Kidney (tissue), 22 donors: ENCODE results near the gene PPA1. TPM values are rescaled to one million over a fixed set of nuclear protein-coding genes. Genes with fewer than 3 reads are reported as not detected.

Experiments
- DNase-seq, 5 donors: peaks; one replicate each; pipeline ENCODE4 v3.0.0-alpha.2; 2013 to 2020
- FAIRE-seq: peaks from 2 replicates; lab custom pipeline; 2012; peaks lifted over from hg19 to GRCh38; lab: Jason Lieb, UNC
- H3K27ac ChIP-seq, 2 donors: one replicate each; pipeline ENCODE4 v1.7.0; 2013; ENCODE audit warnings: low read depth in 2 of 2, low read length in 2 of 2, inconsistent platforms in 1 of 2
- H3K27me3 ChIP-seq: one replicate; pipeline ENCODE4 v1.7.1; 2013; ENCODE audit warnings: low read length, inconsistent platforms; ENCODE audit not compliant: control insufficient read depth, insufficient read depth
- H3K36me3 ChIP-seq, 3 donors: one replicate each; pipeline versions ENCODE4 v1.7.0 to v1.7.1; 2013; ENCODE audit warnings: low read length in 3 of 3, control low read depth in 1 of 3, inconsistent platforms in 1 of 3; ENCODE audit not compliant: insufficient read depth in 3 of 3, control insufficient read depth in 2 of 3
- H3K4me1 ChIP-seq, 3 donors: one replicate each; pipeline versions ENCODE4 v1.7.0 to v1.7.1; 2013; ENCODE audit warnings: low read length in 3 of 3, inconsistent platforms in 1 of 3, low read depth in 1 of 3; ENCODE audit not compliant: control insufficient read depth in 2 of 3, insufficient read depth in 2 of 3
- H3K4me3 ChIP-seq, 3 donors: one replicate each; pipeline versions ENCODE4 v1.7.0 to v1.8.1; 2013; ENCODE audit warnings: low read length in 3 of 3, control low read depth in 1 of 3, inconsistent platforms in 1 of 3
- H3K9ac ChIP-seq, 3 donors: one replicate each; pipeline versions ENCODE4 v1.7.0 to v1.7.1; 2013; ENCODE audit warnings: low read length in 3 of 3, control low read depth in 1 of 3, inconsistent platforms in 1 of 3
- H3K9me3 ChIP-seq, 3 donors: one replicate each; pipeline versions ENCODE4 v1.7.0 to v1.7.1; 2013; ENCODE audit warnings: low read length in 3 of 3, control low read depth in 1 of 3, inconsistent platforms in 1 of 3; ENCODE audit not compliant: control insufficient read depth in 2 of 3, insufficient read depth in 1 of 3
- intact Hi-C: fragments of 100-400 bp; cut with DNase I; formaldehyde crosslinking; loops from one replicate; pipeline ENCODE4 v1.11.1; 2022
- long read RNA-seq, 10 donors: library from polyadenylated mRNA in 1 of 10; unstranded in 1 of 10; transcript quantifications; one replicate each; pipeline ENCODE4 v2.0.0 and lab custom pipeline, GENCODE V29; 2021 to 2026
- polyA plus RNA-seq: library from polyadenylated mRNA; stranded (reverse); fragments of 350-450 nt; fragmentation: Illumina TruSeq; extraction: RNeasy Lipid Tissue Mini Kit (QIAGEN cat#74804); gene quantifications from one replicate; pipeline ENCODE4 v1.2.3, GENCODE V29; 2014; ENCODE audit warnings: low read depth, low replicate concordance; ENCODE audit not compliant: insufficient read depth
- total RNA-seq: library from RNA; stranded (reverse); fragmentation: NEBNext Ultra II Directional; extraction: Animal tissue kit (Norgen Biotek cat#: 25700); gene quantifications from one replicate; pipeline ENCODE4 v1.2.1, GENCODE V29; 2021
- TF ChIP-seq, protein P1 (sequence below): IDR thresholded peaks from 3 replicates; pipeline ENCODE4 v1.5.1; 2012; ENCODE audit warnings: mild to moderate bottlenecking, moderate library complexity, borderline replicate concordance; ENCODE audit not compliant: insufficient read depth; ENCODE audit errors: extremely low read depth
- donor health status: control.
- donor health status: control.
- donor health status: control.
- donor health status: control.
- donor health status: control.
- donor health status: DM: yes; HTN: yes; CAD: no.
- donor health status: Normal renal cell carcinoma (clear cell type).

Gene PPA1
- 116 TPM for total RNA-seq
- 168 TPM for polyA plus RNA-seq
- long read RNA-seq, donor 1, transcript PPA1-202 (11 exons, 1,295 nt): major isoform, 38 of 38 reads
- long read RNA-seq, donor 1, partial matches to known transcripts: 0 of 38 reads
- long read RNA-seq, donor 1, other reads (novel, unspliced or antisense): 0 of 38 reads
- long read RNA-seq, donor 2, transcript PPA1-202 (11 exons, 1,295 nt): major isoform, 60 of 108 reads
- long read RNA-seq, donor 2, partial matches to known transcripts: 48 of 108 reads
- long read RNA-seq, donor 2, other reads (novel, unspliced or antisense): 0 of 108 reads
- long read RNA-seq, donor 3, transcript PPA1-202 (11 exons, 1,295 nt): major isoform, 56 of 155 reads
- long read RNA-seq, donor 3, partial matches to known transcripts: 99 of 155 reads
- long read RNA-seq, donor 3, other reads (novel, unspliced or antisense): 0 of 155 reads
- long read RNA-seq, donor 4, transcript PPA1-202 (11 exons, 1,295 nt): major isoform, 31 of 70 reads
- long read RNA-seq, donor 4, partial matches to known transcripts: 39 of 70 reads
- long read RNA-seq, donor 4, other reads (novel, unspliced or antisense): 0 of 70 reads
- long read RNA-seq, donor 5, partial matches to known transcripts: 13 of 17 reads
- long read RNA-seq, donor 5, other reads (novel, unspliced or antisense): 0 of 17 reads
- long read RNA-seq, donor 6, transcript PPA1-202 (11 exons, 1,295 nt): major isoform, 86 of 348 reads
- long read RNA-seq, donor 6, partial matches to known transcripts: 262 of 348 reads
- long read RNA-seq, donor 6, other reads (novel, unspliced or antisense): 0 of 348 reads
- long read RNA-seq, donor 7, transcript PPA1-202 (11 exons, 1,295 nt): major isoform, 53 of 58 reads
- long read RNA-seq, donor 7, partial matches to known transcripts: 4 of 58 reads
- long read RNA-seq, donor 7, other reads (novel, unspliced or antisense): 1 of 58 reads
- long read RNA-seq, donor 8, transcript PPA1-202 (11 exons, 1,295 nt): major isoform, 37 of 37 reads
- long read RNA-seq, donor 8, partial matches to known transcripts: 0 of 37 reads
- long read RNA-seq, donor 8, other reads (novel, unspliced or antisense): 0 of 37 reads
- long read RNA-seq, donor 9, transcript PPA1-202 (11 exons, 1,295 nt): major isoform, 22 of 22 reads
- long read RNA-seq, donor 9, partial matches to known transcripts: 0 of 22 reads
- long read RNA-seq, donor 9, other reads (novel, unspliced or antisense): 0 of 22 reads
- long read RNA-seq, donor 10, transcript PPA1-202 (11 exons, 1,295 nt): major isoform, 20 of 111 reads
- long read RNA-seq, donor 10, partial matches to known transcripts: 91 of 111 reads
- long read RNA-seq, donor 10, other reads (novel, unspliced or antisense): 0 of 111 reads

DNA sequence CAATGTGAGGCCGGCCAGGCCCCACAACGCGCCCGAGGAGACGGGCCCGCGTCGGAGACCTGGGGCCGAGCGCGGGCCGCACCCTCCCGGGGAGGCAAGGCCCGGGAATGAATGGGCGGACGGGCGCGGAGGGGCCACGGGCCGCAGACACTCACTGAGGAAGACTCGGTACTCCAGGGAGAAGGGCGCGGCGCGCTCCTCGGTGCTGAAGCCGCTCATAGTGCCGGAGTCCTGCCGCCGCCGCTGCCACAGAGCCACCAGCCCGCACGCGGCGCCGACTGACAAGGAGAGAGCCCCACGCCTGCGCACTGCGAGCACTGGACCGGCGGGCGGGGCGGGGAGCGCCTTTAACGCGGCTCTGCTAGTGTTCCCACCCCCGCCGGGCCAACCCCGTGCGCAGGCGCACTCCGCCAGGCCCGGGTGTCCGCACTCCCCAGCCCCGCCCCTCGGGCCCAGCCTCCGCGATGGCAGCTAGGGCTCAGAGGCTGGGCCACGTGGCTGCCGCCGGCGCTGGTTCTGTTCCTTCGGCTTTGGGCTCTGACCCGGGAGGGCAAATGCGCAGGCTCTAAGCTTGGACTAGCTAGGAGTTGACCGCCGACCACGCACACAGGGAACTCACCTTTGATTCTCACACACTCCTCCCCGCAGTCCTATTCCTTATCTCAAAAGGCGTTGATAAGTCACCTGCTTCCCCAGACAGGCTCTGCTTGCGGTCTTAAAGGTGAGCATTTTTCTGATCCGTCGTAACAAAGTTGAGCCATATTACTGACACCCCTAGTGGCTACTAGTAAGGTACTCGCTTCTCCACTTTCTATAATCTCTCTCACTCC, at the start of gene PPA1:
PPA1 (minus strand) TSS at position 321 of the 830 bp plus-strand sequence; CDS start at position 219, 102 bp downstream.
- DNase-seq (peak; percentile 97 to 99 (median 98)), FAIRE-seq (no peak)
- TF ChIP-seq, protein P1, sequence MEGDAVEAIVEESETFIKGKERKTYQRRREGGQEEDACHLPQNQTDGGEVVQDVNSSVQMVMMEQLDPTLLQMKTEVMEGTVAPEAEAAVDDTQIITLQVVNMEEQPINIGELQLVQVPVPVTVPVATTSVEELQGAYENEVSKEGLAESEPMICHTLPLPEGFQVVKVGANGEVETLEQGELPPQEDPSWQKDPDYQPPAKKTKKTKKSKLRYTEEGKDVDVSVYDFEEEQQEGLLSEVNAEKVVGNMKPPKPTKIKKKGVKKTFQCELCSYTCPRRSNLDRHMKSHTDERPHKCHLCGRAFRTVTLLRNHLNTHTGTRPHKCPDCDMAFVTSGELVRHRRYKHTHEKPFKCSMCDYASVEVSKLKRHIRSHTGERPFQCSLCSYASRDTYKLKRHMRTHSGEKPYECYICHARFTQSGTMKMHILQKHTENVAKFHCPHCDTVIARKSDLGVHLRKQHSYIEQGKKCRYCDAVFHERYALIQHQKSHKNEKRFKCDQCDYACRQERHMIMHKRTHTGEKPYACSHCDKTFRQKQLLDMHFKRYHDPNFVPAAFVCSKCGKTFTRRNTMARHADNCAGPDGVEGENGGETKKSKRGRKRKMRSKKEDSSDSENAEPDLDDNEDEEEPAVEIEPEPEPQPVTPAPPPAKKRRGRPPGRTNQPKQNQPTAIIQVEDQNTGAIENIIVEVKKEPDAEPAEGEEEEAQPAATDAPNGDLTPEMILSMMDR: peak; percentile 18
- Histone ChIP-seq H3K36me3 (no peaks in the 10 kb centered on the region), H3K9ac (peak within 1 kb of the TSS; percentile 77 to 87 (median 85)), H3K27me3 (no peaks in the 10 kb centered on the region), H3K9me3 (no peaks in the 10 kb centered on the region), H3K4me3 (peak within 1 kb of the TSS; percentile 76 to 90 (median 87)), H3K4me1 (peaks cover 0 to 6% (median 4%) of the 10 kb centered on the region in 3 donors), H3K27ac (peak within 1 kb of the TSS; percentile 81 to 88)
- intact Hi-C loops: no loop called here

DNA sequence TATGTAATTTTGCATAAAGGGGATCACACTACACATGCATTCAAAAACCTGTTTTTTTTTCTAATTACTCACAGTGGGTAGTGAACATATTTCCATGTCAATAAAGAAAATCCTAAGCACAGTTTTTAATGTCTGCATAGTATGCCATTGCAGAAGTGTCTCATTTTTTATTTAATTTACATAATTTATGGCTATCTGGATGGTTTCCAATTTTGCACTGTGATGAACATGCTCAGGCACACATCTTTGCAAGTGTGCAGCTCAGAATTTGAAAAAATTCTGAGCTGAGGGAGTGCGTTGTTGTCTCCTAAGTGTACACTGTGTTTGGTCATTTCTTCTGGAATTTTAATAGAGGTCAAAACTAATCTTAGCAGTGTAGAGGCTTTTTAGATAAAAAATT, 48.4 kb upstream of the PPA1 start:
- Histone ChIP-seq H3K36me3 (no peaks in the 10 kb centered on the region), H3K4me1 (no peaks in the 10 kb centered on the region), H3K9me3 (no peaks in the 10 kb centered on the region), H3K4me3 (no peak overlapping the region), H3K9ac (no peak overlapping the region), H3K27me3 (peaks cover 17% of the 10 kb centered on the region), H3K27ac (no peak overlapping the region)
- no peak for FAIRE-seq
- TF ChIP-seq, protein P1: no peak
- no peak for DNase-seq
- intact Hi-C loops: no loop called here

DNA sequence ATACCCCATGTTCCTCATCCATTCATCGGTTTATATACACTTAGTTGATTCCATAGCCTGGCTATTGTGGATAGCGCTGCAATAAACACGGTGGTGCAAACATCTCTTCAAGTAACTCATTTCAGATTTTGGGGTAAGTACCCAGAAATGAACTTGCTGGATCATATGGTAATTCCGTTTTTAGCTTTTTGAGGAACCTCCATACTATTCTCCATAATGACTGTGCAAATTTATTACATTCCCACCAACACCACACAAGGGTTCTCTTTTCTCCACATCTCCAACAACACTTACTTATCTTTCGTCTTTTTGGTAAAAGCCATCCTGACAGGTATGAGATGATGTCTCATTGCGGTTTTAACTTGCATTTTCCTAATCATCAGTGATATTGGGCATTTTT, 46.9 kb upstream of the PPA1 start:
- Histone ChIP-seq H3K4me3 (no peak overlapping the region), H3K36me3 (no peaks in the 10 kb centered on the region), H3K9me3 (peaks cover 0 to 4% (median 2%) of the 10 kb centered on the region in 3 donors), H3K4me1 (no peaks in the 10 kb centered on the region), H3K27me3 (peaks cover 17% of the 10 kb centered on the region), H3K27ac (no peak overlapping the region), H3K9ac (no peak overlapping the region)
- no peak for FAIRE-seq
- DNase-seq: no peak
- TF ChIP-seq, protein P1: no peak
- intact Hi-C loops: no loop called here
